Lower lobe of right lung (tissue), 2 donors: Measurements from ENCODE around the gene PBRM1. TPM values are rescaled to one million over a fixed set of nuclear protein-coding genes. Genes with fewer than 3 reads are reported as not detected.
A peak's percentile ranks its signal among the peaks of the same experiment; 100 is the strongest.
"Not testable (repeated sequence)": the region's sequence is repeated elsewhere in the genome, so short reads cannot be mapped to it uniquely, and the experiment has no call there.

Source experiments
- ATAC-seq, 2 donors: fragments of 200-7000 bp; cut with Tn5 transposase; one replicate each; pipeline ENCODE4 v1.9.1; 2020 to 2022; ENCODE audit warnings: mild to moderate bottlenecking in 2 of 2, moderate library complexity in 2 of 2
- DNase-seq: peaks from one replicate; pipeline ENCODE4 v3.0.0-alpha.2; 2020
- H3K27ac ChIP-seq: fragments of 200-600 bp; one replicate; pipeline ENCODE4 v1.8.0; 2022
- H3K27me3 ChIP-seq: fragments of 200-600 bp; one replicate; pipeline ENCODE4 v1.8.0; 2022; ENCODE audit warnings: low read depth
- H3K36me3 ChIP-seq: fragments of 200-600 bp; one replicate; pipeline ENCODE4 v1.8.0; 2022; ENCODE audit warnings: mild to moderate bottlenecking
- H3K4me1 ChIP-seq: fragments of 200-600 bp; one replicate; pipeline ENCODE4 v1.8.0; 2022
- H3K4me3 ChIP-seq: fragments of 200-600 bp; one replicate; pipeline ENCODE4 v1.8.0; 2022; ENCODE audit warnings: mild to moderate bottlenecking
- H3K9me3 ChIP-seq: fragments of 200-600 bp; one replicate; pipeline ENCODE4 v1.8.0; 2022
- CTCF ChIP-seq: fragments of 200-600 bp; IDR thresholded peaks from one replicate; pipeline ENCODE4 v1.8.0; 2022; ENCODE audit warnings: antibody characterized with exemption, mild to moderate bottlenecking
- intact Hi-C: fragments of 100-400 bp; cut with DNase I; formaldehyde crosslinking; loops from one replicate; pipeline ENCODE4 v1.11.0; 2022
- long read RNA-seq: library from polyadenylated mRNA; unstranded; transcript quantifications from one replicate; pipeline ENCODE4 v2.0.0, GENCODE V29; 2021
- total RNA-seq: library from RNA; stranded (reverse); fragmentation: NEBNext Ultra II Directional; extraction: Animal tissue kit (Norgen Biotek cat#: 25700); gene quantifications from one replicate; pipeline ENCODE4 v1.2.1, GENCODE V29; 2021
- donor health status: DM: no; HTN: yes; CAD: no; lungs with severe emphysema.

The PBRM1 gene
- 88.3 TPM for total RNA-seq
- long read RNA-seq, partial matches to known transcripts: 54 of 99 reads
- long read RNA-seq, other reads (novel, unspliced or antisense): 45 of 99 reads

- peaks cover 44% of the 10 kb centered on the region for H3K36me3 ChIP-seq
- ATAC-seq: peak; percentile 92 to 98
- intact Hi-C loops: no loop called here
- H3K4me3 ChIP-seq: peak within 1 kb of the TSS; percentile 91
- no peak for TF ChIP-seq CTCF
- H3K27ac ChIP-seq: peak within 1 kb of the TSS; percentile 91
- DNase-seq: peak; percentile 96
- H3K9me3 ChIP-seq: no peaks in the 10 kb centered on the region
- H3K27me3 ChIP-seq: no peaks in the 10 kb centered on the region
- H3K4me1 ChIP-seq: peaks cover 51% of the 10 kb centered on the region
Measured at GRCh38 chr3:52685709-52686691, at the start of gene PBRM1, which contains the start of gene GNL3. Gene PBRM1, minus strand, starts transcription at chr3:52685913. Gene GNL3, plus strand, starts transcription at chr3:52686032. Its CDS starts 61 bp downstream, at chr3:52686093.

GRCh38 chr3:52733256-52733891 lies 47.7 kb upstream of the PBRM1 start:
- Histone ChIP-seq H3K27ac (no peak overlapping the region), H3K9me3 (peaks cover 5% of the 10 kb centered on the region), H3K36me3 (peaks cover 83% of the 10 kb centered on the region), H3K4me1 (no peaks in the 10 kb centered on the region), H3K27me3 (no peaks in the 10 kb centered on the region), H3K4me3 (no peak overlapping the region)
- DNase-seq (no peak), ATAC-seq (no peak)
- no peak for TF ChIP-seq CTCF
- intact Hi-C loops: no loop called here

GRCh38 chr3:52731590-52731989 lies 45.9 kb upstream of the PBRM1 start:
- no peak for TF ChIP-seq CTCF
- intact Hi-C loops: no loop called here
- Histone ChIP-seq H3K4me1 (no peaks in the 10 kb centered on the region), H3K9me3 (peaks cover 5% of the 10 kb centered on the region), H3K27ac (no peak overlapping the region), H3K36me3 (peaks cover 65% of the 10 kb centered on the region), H3K4me3 (no peak overlapping the region), H3K27me3 (no peaks in the 10 kb centered on the region)
- ATAC-seq (no peak), DNase-seq (no peak)

- Histone ChIP-seq H3K27ac (no peak overlapping the region), H3K4me3 (no peak overlapping the region), H3K27me3 (no peaks in the 10 kb centered on the region), H3K36me3 (peaks cover 56% of the 10 kb centered on the region), H3K9me3 (peaks cover 5% of the 10 kb centered on the region), H3K4me1 (no peaks in the 10 kb centered on the region)
- no peak for DNase-seq
- intact Hi-C loops: no loop called here
- ATAC-seq: no peak
- TF ChIP-seq CTCF: no peak
Measured at GRCh38 chr3:52730681-52731080, 45.0 kb upstream of the PBRM1 start.

- H3K27ac ChIP-seq, H3K4me3 ChIP-seq, ATAC-seq, H3K9me3 ChIP-seq, DNase-seq, H3K27me3 ChIP-seq, H3K4me1 ChIP-seq, intact Hi-C loops: not testable (repeated sequence)
- peaks cover 38% of the 10 kb centered on the region for H3K36me3 ChIP-seq
Measured at GRCh38 chr3:52728753-52729152, 43.0 kb upstream of the PBRM1 start.
